Erythroblast (primary cell): Measurements from ENCODE around the gene CYS1.

Source experiments
- GATA1 ChIP-seq: IDR thresholded peaks from 2 replicates; pipeline ENCODE4 v1.6.1; 2011; ENCODE audit warnings: low read depth, mild to moderate bottlenecking, control low read depth, low read length, moderate library complexity
- POLR2A ChIP-seq: IDR thresholded peaks from 2 replicates; pipeline ENCODE4 v1.6.1; 2011; ENCODE audit warnings: mild to moderate bottlenecking, low read length

- TF ChIP-seq POLR2A (no peak), GATA1 (no peak)
Observed at GRCh38 chr2:10035633-10036032, 44.6 kb downstream of the CYS1 start.
